Nephron (organoid): Measurements from ENCODE around the gene CD209.

ENCODE experiments used
- H3K27ac Mint-ChIP-seq, 3 experiments: 2 replicates each; pipeline ENCODE4 v1.8.0; 2020; ENCODE audit warnings: mixed read lengths in 3 of 3, mild to moderate bottlenecking in 2 of 3, moderate library complexity in 1 of 3
- H3K27me3 Mint-ChIP-seq: 2 replicates; pipeline ENCODE4 v1.8.0; 2021; ENCODE audit warnings: low read depth, mild to moderate bottlenecking, moderate library complexity, mixed read lengths
- H3K36me3 Mint-ChIP-seq: 2 replicates; pipeline ENCODE4 v1.8.0; 2020; ENCODE audit warnings: low read depth, mixed read lengths
- H3K4me1 Mint-ChIP-seq: 2 replicates; pipeline ENCODE4 v1.8.0; 2020; ENCODE audit warnings: mixed read lengths
- H3K4me3 Mint-ChIP-seq, 3 experiments: 2 replicates each; pipeline ENCODE4 v1.8.0; 2020; ENCODE audit warnings: mild to moderate bottlenecking in 3 of 3, mixed read lengths in 3 of 3, moderate library complexity in 2 of 3
- H3K9me3 Mint-ChIP-seq: 2 replicates; pipeline ENCODE4 v1.8.0; 2020; ENCODE audit warnings: mixed read lengths
- TF ChIP-seq, protein P1 (sequence below), 3 experiments: fragments of 200-600 bp; sonication (generic); IDR thresholded peaks; one replicate each; pipeline ENCODE4 v1.5.0; 2021; ENCODE audit warnings: antibody characterized with exemption in 3 of 3; ENCODE audit not compliant: unreplicated experiment in 3 of 3

The CD209 gene

DNA sequence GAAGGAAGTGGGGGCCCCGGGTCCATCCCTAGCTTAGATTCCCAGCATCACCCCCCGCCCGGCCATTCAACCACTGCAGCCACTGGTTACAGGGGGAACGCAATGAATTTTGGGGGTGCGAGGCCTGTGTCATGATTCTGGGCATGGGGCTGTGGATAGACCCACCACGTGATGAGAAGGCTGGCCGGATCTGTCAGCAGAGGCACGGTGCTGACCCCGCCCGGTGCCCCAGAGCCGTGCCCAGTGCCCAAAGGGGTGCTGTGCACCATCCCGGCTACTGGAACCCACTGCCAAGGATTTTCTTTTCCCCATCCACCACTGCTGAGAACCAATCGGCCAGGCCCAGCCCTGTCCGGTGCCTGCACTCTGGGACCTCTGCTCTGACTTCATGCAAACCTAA lies 43.1 kb upstream of the CD209 start:
- Mint-ChIP-seq H3K4me3 (no peak overlapping the region), H3K27ac (no peak overlapping the region), H3K9me3 (peaks cover 2% of the 10 kb centered on the region), H3K4me1 (peaks cover 10% of the 10 kb centered on the region), H3K27me3 (peaks cover 73% of the 10 kb centered on the region), H3K36me3 (no peaks in the 10 kb centered on the region)
- TF ChIP-seq, protein P1, sequence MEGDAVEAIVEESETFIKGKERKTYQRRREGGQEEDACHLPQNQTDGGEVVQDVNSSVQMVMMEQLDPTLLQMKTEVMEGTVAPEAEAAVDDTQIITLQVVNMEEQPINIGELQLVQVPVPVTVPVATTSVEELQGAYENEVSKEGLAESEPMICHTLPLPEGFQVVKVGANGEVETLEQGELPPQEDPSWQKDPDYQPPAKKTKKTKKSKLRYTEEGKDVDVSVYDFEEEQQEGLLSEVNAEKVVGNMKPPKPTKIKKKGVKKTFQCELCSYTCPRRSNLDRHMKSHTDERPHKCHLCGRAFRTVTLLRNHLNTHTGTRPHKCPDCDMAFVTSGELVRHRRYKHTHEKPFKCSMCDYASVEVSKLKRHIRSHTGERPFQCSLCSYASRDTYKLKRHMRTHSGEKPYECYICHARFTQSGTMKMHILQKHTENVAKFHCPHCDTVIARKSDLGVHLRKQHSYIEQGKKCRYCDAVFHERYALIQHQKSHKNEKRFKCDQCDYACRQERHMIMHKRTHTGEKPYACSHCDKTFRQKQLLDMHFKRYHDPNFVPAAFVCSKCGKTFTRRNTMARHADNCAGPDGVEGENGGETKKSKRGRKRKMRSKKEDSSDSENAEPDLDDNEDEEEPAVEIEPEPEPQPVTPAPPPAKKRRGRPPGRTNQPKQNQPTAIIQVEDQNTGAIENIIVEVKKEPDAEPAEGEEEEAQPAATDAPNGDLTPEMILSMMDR (IDR thresholded peaks at IDR 0.05; ENCODE audit: unreplicated experiment in 3 of 3) = no peak

DNA sequence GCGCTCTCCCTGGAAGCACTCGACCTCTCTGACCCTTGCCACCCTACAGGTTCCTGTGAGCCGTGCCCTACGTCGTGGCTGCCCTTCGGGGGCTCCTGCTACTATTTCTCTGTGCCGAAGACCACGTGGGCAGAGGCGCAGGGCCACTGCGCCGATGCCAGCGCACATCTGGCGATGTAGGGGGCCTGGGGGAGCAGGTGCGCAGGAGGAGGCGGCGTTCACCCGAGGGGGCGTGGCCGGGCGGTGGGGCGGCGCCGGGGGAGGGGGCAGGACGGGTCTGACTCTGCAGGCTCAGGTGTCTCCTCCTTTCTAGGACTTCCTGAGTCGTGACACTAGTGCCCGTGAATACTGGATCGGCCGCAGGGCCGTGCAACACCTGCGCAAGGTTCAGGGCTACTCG lies 42.1 kb upstream of the CD209 start:
- Mint-ChIP-seq H3K36me3 (no peaks in the 10 kb centered on the region), H3K4me1 (peaks cover 10% of the 10 kb centered on the region), H3K4me3 (peak overlapping the region in 2 of 3 experiments; percentile 19 to 51), H3K27ac (no peak overlapping the region), H3K27me3 (peaks cover 83% of the 10 kb centered on the region), H3K9me3 (peaks cover 3% of the 10 kb centered on the region)
- TF ChIP-seq, protein P1 (IDR thresholded peaks at IDR 0.05; ENCODE audit: unreplicated experiment in 3 of 3) = no peak

GRCh38 chr19:7788933-7789323 lies 41.6 kb upstream of the CD209 start:
- TF ChIP-seq, protein P1 (IDR thresholded peaks at IDR 0.05; ENCODE audit: unreplicated experiment in 3 of 3) = no peak

GRCh38 chr19:7788178-7788932 lies 41.0 kb upstream of the CD209 start:
- H3K27me3 Mint-ChIP-seq = peaks cover 94% of the 10 kb centered on the region
- H3K9me3 Mint-ChIP-seq = peaks cover 3% of the 10 kb centered on the region
- H3K27ac Mint-ChIP-seq = no peak overlapping the region
- TF ChIP-seq, protein P1 (IDR thresholded peaks at IDR 0.05; ENCODE audit: unreplicated experiment in 3 of 3) = no peak
- H3K36me3 Mint-ChIP-seq = no peaks in the 10 kb centered on the region
- peaks cover 10% of the 10 kb centered on the region for H3K4me1 Mint-ChIP-seq
- H3K4me3 Mint-ChIP-seq = peak overlapping the region in 1 of 3 experiments; percentile 55

More at GRCh38 chr19:7788933-7789323, 41.6 kb upstream of the CD209 start:
- Mint-ChIP-seq H3K36me3 (no peaks in the 10 kb centered on the region), H3K4me1 (peaks cover 10% of the 10 kb centered on the region), H3K4me3 (peak overlapping the region in 1 of 3 experiments; percentile 44), H3K27ac (no peak overlapping the region), H3K9me3 (peaks cover 3% of the 10 kb centered on the region), H3K27me3 (peaks cover 88% of the 10 kb centered on the region)

- peaks cover 96% of the 10 kb centered on the region for H3K27me3 Mint-ChIP-seq
- H3K9me3 Mint-ChIP-seq = peaks cover 3% of the 10 kb centered on the region
- H3K4me1 Mint-ChIP-seq = peaks cover 8% of the 10 kb centered on the region
- TF ChIP-seq, protein P1 (IDR thresholded peaks at IDR 0.05; ENCODE audit: unreplicated experiment in 3 of 3) = no peak
- no peaks in the 10 kb centered on the region for H3K36me3 Mint-ChIP-seq
- no peak overlapping the region for H3K27ac Mint-ChIP-seq
- peak overlapping the region; percentile 11 to 68 (median 41) for H3K4me3 Mint-ChIP-seq
Measured at GRCh38 chr19:7787602-7788177, 40.4 kb upstream of the CD209 start.
